NCI-H1694 treated with DMSO at 0.1 percent for 48 hours (cell line): ENCODE data around the gene SCYL1.

ENCODE experiments used
- DNase-seq: peaks from one replicate; lab custom pipeline; 2025; lab: John Stamatoyannopoulos, UW

The SCYL1 gene

GRCh38 chr11:65571420-65571819 is 46.5 kb downstream of the SCYL1 start:
- no peak for DNase-seq

DNA sequence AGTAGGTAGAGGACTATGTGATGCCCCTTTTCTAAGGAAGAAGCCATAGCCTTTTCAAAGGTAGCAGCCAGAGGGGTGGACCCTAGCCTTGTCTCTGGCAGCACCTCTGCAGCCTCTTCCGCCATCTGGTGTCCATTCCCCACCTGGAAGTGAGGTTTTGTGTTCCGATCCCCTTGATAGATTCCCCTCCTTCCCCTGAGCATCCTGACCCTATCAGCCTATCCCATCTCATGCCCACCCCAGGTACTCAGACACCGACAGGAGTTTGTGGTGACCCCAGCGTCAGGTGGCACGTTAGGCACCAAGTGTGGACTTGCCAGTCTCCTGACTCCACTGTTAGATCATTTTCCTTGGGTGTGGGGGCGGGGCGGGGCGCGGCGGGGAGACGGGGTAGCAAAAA is 47.1 kb downstream of the SCYL1 start:
- no peak for DNase-seq

GRCh38 chr11:65572356-65573051 is 47.6 kb downstream of the SCYL1 start, which contains the start of gene FAM89B:
FAM89B (plus strand) TSS chr11:65572538; CDS start chr11:65572670, 132 bp downstream.
- peak; percentile 60 for DNase-seq

DNA sequence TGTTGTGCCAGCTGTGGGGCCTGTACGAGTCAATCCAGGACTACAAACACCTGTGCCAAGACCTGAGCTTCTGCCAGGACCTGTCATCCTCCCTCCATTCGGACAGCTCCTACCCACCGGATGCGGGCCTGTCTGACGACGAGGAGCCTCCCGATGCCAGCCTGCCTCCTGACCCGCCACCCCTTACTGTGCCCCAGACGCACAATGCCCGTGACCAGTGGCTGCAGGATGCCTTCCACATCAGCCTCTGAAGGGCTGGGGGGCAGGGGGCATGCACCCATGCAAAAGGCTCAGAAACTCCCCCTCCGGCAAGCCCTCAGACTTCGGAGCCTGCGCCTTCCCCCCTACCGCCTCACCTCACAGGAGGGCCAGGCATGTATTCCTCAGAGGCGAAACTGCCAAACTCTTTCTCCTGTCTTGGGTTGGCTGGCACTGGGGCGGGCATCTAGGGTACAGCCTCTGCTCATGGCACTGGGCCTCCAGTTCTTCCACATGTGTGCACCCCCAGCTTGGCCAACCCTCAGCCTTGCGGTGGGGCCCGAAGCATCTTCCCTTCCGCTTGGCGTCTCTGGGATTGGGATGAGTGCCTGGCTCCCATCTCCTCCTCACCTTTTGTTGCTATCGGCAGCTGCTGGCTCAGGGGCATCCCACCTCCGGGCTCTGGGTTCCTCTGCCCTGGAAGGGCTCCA is 48.7 kb downstream of the SCYL1 start:
- DNase-seq = no peak

- DNase-seq = peak; percentile 43
Measured at GRCh38 chr11:65574109-65574810, 49.4 kb downstream of the SCYL1 start.

DNA sequence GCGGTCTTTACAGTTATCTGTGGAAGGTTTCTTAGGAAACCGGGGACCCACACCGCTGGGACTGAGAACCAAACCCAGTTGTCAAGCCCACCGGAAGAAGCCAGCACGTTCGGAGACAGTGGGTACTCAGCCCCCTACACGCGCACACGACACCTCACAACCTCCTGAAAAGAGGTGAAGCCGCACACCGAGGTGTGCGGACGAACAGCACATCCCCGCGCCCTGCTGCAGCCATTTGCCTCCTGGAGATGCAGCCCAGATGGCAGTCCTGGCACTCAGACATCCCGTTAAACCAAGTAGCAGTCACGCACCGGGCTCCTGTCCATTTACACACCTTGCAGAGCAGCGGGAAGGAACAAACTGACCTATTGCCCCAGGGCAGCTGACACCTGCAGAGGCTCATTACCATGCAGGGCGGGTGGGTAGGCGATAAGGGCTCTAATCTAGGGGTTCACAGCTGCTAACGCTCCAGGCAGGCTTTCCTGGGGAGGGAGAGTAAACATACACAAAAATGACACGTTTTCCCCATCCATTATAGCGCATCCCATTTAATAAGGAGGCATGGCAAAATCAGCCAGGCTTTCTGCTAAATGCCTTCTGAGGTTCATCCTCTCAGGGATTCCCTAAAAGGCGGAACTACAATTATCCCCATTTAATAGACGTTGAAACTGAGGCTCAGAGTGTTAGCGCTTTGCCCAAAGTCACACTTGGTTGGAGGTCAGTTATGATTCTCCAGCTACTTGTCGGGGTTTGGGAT is 50.1 kb downstream of the SCYL1 start:
- DNase-seq = no peak

DNA sequence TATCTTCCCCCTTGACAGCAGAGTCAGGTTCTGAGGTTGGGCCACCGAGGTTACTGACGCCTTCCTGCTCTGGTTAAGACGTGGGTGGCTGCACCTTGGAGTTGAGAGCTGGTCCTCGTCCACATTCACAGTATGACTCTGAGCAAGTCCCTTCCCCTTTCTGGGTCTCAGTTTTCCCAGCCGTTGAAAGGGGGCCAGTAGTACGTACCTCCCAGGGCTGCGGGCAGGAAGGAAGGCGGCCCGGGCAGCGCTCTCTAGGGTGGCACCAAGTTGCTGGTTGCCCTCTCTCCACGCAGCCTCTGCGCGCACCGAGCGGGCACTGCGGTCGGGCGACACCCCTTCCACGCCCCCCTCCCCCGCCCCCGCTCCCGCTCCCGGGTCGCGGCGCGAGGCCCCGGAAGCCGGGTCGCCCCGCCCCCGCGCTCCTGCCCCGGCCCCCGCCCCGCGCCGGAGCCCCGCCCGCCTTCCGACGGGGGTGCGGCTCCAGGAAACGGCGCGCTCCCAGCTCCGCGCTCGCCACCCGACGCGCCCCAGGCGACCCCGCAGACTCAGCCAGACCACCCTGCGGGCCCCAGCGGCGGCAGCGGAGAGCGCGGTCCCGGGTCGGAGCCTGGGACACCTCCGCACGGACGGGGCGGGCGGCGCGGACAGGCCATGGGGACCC is 50.8 kb downstream of the SCYL1 start, which contains the start of gene EHBP1L1:
Gene EHBP1L1 (plus strand): TSS at position 486 of the 664 bp plus-strand sequence. CDS start 250 bp downstream, outside the sequence.
- no peak for DNase-seq

DNA sequence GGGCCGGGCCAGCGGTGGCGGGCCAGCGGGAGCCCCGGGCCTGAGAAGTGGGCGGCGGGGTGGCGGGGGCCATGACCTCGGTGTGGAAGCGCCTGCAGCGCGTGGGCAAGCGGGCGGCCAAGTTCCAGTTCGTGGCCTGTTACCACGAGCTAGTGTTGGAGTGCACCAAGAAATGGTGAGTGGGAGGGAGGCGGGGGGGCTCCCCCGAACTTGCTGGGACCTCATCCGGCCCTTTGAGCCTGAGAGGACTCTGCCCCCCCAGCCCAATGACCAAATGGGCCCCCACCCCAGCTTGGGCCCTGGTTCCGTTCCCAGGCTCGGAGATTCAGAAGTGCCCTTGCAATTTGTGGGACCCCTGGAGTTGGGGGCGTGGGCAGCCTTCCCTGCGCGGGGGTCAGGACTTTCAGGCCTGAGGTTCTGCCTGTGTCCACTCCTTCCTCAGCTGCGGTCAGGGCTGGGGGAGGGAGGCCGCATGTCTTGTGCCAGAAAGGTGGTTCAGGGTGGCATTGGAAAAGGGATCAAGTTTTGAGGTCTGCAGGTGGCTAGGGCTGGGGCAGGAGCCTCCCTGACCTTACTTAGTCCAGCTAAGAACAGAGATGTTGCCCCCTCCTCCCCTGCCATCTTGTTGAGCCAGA is 51.5 kb downstream of the SCYL1 start:
- no peak for DNase-seq

DNA sequence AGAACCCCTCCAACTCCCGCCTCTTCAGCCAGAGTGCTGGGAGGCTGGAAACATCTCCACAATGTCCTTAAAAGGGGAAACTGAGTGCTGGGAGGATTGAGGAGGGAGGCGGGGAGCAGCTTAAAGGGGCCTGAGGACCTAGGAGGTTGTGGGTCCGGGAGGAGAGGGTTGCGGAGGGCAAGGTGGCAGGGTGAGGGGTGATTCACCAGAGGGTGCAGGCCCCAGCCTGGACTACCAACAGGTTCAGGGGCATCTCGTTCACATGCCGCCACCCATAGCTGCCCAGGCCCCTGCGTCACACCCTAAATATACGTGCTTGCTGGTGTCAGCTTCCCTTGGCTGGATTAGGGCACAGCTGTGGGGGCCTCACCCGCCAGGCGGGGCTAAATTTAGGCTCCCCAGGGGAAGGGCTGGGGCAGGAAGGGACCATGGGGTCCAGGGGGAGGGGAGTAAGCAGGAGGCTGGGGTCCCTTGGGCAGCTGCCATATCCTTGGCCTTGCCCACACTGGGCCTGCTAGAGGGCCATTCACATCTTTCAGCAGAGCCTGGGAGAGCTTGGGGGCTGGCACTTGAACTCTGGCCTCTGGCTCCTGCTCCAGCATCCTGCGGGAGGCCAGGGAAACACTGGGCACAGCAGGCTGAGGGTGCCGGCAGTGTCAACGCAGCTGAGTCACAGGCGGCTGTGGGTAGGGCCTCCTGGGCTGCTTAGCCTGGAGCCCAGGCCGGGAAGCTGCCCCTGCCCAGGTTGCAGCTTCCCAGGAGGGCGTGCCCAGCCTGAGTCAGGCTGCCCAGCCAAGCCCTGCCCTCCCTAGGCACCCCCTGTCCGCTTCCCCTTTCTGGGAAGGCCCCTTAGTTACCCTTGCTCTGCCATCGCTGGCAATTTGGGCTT is 52.2 kb downstream of the SCYL1 start:
- DNase-seq = no peak

DNA sequence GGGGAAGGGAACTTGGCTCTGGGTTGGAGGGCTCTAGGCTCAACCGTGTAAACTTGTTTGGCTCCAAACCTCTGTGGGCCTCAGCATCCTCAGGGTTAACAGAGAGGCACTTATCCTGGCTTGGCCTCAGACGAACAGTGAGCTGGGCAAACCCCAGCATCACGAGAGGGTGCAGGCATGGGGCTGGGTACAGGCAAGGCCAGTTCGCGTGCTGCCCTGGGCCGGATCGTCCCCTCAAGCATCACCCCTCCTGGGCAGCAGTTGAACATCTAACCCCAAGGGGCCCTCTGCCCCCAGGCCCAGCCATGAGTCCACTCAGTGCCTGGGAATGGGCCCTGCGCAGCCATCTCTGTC is 52.9 kb downstream of the SCYL1 start:
- DNase-seq = no peak

DNA sequence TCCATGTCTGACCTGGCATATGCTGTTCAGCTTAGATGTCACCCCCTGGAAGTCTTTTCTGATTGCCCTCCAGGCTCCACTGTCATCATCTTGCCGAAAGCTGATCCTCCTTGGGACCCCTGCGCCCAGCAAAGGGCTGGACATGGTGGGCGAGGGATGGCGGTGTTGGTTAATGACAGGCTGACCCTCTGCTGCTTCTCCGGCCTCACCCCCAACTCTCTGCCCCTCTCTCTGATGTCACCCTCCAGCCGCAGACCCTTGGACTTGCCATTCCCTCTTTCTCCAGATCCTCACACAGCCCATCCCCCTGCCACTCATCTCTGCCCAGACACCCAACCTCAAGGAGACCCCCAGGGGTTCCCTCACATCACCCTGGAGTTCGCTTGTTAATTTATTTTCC is 53.3 kb downstream of the SCYL1 start:
- DNase-seq = no peak

- DNase-seq = no peak
Measured at GRCh38 chr11:65578667-65579066, 53.8 kb downstream of the SCYL1 start.

GRCh38 chr11:65579291-65579690 is 54.4 kb downstream of the SCYL1 start:
- no peak for DNase-seq

DNA sequence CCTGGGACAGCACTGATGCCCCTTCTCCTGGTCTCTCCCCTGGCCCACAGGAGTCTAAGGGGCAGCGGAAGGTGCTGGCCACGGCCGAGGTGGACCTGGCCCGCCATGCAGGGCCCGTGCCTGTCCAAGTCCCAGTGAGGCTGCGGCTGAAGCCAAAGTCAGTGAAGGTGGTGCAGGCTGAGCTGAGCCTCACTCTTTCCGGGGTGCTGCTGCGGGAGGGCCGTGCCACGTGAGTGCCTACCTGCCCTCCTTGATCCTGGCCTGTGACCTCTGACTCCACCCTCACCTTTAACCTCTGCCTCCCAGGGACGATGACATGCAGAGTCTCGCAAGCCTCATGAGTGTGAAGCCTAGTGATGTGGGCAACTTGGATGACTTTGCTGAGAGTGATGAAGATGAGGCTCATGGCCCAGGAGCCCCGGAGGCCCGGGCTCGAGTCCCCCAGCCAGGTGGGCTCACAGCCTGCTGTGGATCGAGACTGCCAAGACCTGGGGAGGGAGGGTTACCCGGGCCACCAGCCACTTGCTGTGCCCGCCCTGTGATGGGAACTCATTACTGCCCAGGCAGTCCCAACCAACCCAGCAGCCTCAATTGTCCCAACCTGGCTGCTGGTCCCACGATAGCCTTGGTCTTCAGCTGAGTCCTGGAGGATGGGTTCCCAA is 55.3 kb downstream of the SCYL1 start:
- no peak for DNase-seq

DNA sequence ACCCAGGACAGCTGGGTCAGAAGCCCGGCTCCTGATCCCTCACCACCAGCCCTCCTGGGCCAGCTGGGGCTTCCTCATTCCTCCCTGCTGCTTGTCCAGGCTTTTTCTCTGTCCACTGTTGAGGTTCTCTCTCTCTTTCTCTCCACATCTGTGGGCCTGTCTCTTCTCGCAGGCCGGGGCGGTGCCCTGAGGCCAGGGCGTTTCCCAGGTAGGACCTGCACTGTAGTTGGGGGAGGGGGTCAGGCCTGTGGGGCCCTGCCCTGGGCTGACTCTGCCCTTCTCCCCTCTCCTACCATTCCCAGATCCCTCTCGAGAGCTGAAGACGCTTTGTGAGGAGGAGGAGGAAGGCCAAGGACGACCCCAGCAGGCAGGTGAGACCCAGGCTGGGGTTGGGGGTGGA is 55.9 kb downstream of the SCYL1 start:
- no peak for DNase-seq

DNA sequence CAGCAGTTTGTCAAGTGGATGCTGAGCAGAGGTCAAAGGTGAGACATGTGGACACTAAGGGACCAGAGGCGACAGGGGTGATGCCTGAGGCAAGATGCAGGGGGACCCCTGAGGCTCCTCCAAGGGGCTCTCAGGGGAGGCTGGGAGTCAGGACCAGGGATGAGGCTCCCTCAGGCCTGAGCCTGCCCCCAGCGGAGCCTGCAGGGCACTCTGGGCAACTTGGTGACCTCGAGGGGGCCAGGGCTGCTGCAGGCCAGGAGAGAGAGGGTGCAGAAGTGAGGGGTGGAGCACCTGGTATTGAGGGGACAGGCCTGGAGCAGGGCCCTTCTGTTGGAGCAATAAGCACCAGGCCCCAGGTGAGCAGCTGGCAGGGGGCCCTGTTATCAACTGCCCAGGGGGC is 57.0 kb downstream of the SCYL1 start:
- no peak for DNase-seq

GRCh38 chr11:65583589-65583988 is 58.7 kb downstream of the SCYL1 start:
- DNase-seq = no peak

DNA sequence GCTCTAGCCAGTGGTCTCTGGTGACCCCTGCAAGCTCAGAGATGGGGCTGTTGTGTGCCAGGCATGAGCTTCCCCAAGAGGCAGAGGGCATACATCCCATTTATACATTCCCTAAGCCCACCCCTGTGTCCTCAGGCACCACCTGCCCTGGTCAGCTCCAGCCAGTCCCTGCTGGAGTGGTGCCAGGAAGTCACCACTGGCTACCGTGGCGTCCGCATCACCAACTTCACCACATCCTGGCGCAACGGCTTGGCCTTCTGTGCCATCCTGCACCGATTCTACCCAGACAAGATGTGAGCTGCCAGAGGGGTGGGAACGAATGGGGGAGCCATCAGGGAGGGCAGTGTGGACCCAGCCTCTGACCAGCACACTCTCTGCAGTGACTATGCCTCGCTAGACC is 59.2 kb downstream of the SCYL1 start:
- no peak for DNase-seq

DNA sequence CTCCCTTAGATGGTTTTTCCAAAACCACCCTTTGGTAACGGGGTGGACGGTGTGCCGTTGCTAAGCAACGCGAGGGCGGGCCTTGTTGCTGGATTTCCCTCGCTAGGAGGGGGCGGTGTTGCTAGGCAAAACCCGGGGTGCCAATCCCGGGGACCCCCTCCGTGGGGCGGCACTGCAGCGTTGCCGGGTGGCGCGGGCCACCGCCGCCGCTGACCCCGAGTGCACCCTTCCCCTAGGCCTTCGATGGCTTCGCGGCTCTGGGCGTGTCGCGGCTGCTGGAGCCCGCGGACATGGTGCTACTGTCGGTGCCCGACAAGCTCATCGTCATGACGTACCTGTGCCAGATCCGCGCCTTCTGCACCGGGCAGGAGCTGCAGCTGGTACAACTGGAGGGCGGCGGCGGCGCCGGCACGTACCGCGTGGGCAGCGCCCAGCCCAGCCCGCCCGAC is 59.9 kb downstream of the SCYL1 start:
- DNase-seq = no peak
